Muscle of leg (tissue), 11 donors: ENCODE data around the gene ROS1. TPM values are rescaled to one million over a fixed set of nuclear protein-coding genes. Genes with fewer than 3 reads are reported as not detected.

Experiments used
- DNase-seq: peaks from one replicate; pipeline ENCODE4 v3.0.0; 2013
- H3K27ac ChIP-seq: one replicate; pipeline ENCODE4 v1.5.1; 2013; ENCODE audit warnings: mild to moderate bottlenecking, low read length, control low read depth
- H3K27me3 ChIP-seq: one replicate; pipeline ENCODE4 v1.6.1; 2013; ENCODE audit warnings: low read length; ENCODE audit not compliant: control insufficient read depth, insufficient read depth
- H3K36me3 ChIP-seq: one replicate; pipeline ENCODE4 v1.6.1; 2013; ENCODE audit warnings: low read length; ENCODE audit not compliant: control insufficient read depth, insufficient read depth
- H3K4me1 ChIP-seq: one replicate; pipeline ENCODE4 v1.6.1; 2013; ENCODE audit warnings: low read length; ENCODE audit not compliant: control insufficient read depth, insufficient read depth
- H3K4me3 ChIP-seq: one replicate; pipeline ENCODE4 v1.5.1; 2013; ENCODE audit warnings: low read length, control low read depth
- H3K9me3 ChIP-seq: replicated peaks from 2 replicates; pipeline ENCODE4 v1.6.1; 2013; ENCODE audit warnings: low read depth, low read length; ENCODE audit not compliant: control insufficient read depth
- WGBS: methylation state at CpG from one replicate; pipeline ENCODE4 v1.1.5; 2013; ENCODE audit warnings: missing lambda C conversion rate; ENCODE audit not compliant: insufficient coverage; 5-methylcytosine and 5-hydroxymethylcytosine counted together
- polyA plus RNA-seq, 8 donors: library from polyadenylated mRNA; unstranded; fragments of 120-200 nt; gene quantifications; one replicate each; pipeline versions ENCODE4 v1.2.1 to v1.2.3, GENCODE V29; 2013; ENCODE audit warnings: inconsistent platforms in 1 of 8, low replicate concordance in 1 of 8; ENCODE audit not compliant: insufficient read length in 8 of 8, insufficient read depth in 1 of 8
- total RNA-seq: library from RNA; stranded (reverse); fragments of 120-200 nt; gene quantifications from one replicate; pipeline ENCODE4 v1.2.4, GENCODE V29; 2013

ROS1 gene
- total and polyA plus RNA-seq, 9 donors, result 0.04 to 0.50 (median 0.16) TPM

DNA sequence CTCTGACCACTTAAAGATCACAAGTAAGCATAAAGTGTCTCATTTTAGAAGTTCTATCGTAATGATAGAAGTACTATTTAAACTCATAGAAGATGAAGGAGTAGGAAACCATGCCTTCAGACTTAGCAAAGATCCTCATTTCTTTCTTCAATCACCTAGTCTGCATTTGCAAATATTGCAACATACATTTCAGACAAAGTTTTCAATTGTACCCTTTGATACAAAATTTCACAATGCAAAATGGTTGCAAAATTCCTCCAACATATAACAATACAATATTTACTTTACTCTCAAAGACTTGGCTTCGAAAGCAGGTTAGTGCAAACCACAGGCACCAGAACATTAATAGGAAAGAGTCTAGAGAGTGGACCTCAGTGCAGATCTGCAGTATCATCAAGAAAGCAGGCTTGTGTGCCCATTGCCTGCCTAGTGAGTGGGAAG lies 16.1 kb upstream of the ROS1 start:
- Histone ChIP-seq H3K4me1 (no peaks in the 10 kb centered on the region), H3K27me3 (peaks cover 2% of the 10 kb centered on the region), H3K4me3 (no peak overlapping the region), H3K36me3 (no peaks in the 10 kb centered on the region), H3K9me3 (no peaks in the 10 kb centered on the region), H3K27ac (no peak overlapping the region)
- no peak for DNase-seq
- WGBS, result no CpG with 5 or more reads among the region's 2 CpGs

DNA sequence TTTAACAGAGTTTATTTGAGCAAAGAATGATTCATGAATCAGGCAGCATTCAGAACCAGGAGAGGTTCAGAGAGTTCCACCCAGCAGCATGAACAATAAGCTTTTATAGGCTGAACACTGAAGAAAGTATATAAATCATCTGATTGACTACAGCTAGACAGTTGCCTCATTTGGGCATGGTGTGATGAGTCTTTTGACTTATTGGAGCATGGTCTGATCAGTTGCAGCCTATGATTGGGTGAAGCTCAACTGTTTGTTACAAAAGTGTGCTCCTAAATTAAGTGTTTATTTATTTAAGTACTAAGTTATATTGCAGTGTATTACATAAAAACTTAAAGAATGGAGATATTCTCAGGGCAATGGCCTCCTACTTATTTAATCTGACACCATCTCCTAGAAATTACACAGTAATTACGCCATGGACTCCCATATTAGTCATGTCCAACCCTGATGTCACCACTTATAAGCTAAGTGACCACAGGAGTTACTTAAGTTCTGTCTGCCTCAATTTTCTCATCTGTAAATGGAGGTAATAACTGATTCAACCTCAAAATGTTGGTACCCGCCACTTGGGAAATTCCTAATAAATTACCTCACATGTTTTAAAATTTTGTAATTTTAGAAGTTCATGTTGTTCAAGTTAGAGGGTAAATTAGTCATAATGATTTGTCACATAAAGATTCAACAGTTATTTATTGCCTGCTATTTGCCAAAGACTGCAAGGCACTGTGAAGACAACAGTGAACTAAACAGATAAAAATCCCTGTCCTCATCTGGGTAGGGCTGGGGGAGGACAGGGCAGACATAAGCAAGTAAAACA lies 15.2 kb upstream of the ROS1 start:
- no CpG with 5 or more reads among the region's 2 CpGs for WGBS
- H3K4me1 ChIP-seq, result no peaks in the 10 kb centered on the region
- H3K4me3 ChIP-seq, result no peak overlapping the region
- H3K27ac ChIP-seq, result no peak overlapping the region
- no peaks in the 10 kb centered on the region for H3K36me3 ChIP-seq
- H3K27me3 ChIP-seq, result no peaks in the 10 kb centered on the region
- no peaks in the 10 kb centered on the region for H3K9me3 ChIP-seq
- no peak for DNase-seq

DNA sequence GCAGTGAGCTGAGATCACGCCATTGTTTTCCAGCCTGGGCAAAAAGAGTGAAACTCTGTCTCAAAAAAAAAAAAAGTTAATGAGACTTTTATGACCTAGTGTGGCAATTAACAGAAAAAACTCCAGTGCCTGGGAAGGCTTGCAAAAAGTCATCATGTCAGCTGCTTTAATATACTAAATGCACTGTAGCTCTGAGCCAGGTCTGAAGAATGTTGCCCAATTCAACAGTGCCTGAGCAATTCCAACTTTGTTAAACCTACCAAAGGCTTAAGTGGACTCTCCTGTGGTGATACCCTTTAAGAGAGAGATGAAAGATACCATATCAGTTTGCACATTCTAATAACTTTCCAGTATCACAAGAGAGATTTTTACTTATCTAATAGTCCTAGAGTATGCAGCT lies 6.5 kb upstream of the ROS1 start:
- Histone ChIP-seq H3K4me1 (no peaks in the 10 kb centered on the region), H3K27me3 (no peaks in the 10 kb centered on the region), H3K27ac (no peak overlapping the region), H3K4me3 (no peak overlapping the region), H3K9me3 (no peaks in the 10 kb centered on the region), H3K36me3 (no peaks in the 10 kb centered on the region)
- DNase-seq, result no peak
- 100% methylated on average over 1 of the region's 1 CpG for WGBS

DNA sequence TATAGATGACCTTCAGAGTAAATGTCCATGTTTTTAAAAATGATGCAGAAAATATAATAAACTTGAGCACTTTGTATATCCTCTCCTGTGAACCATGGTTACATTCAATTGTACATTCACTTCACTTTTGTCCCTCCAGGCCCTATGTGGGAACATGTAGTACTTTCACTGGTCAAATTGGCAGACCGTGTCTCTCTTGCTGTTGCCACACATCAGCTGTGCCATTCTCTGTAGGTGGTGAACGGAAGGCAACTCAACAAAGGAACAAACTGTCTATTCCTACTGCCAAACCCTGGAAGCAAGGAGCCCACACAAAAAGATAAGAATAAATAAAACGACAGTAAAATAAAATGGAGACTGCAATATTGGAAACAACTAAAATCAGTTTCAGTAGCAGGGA lies 2.0 kb downstream of the ROS1 start:
- H3K4me3 ChIP-seq, result no peak overlapping the region
- H3K36me3 ChIP-seq, result no peaks in the 10 kb centered on the region
- no peaks in the 10 kb centered on the region for H3K9me3 ChIP-seq
- no peak overlapping the region for H3K27ac ChIP-seq
- no peaks in the 10 kb centered on the region for H3K4me1 ChIP-seq
- WGBS, result no CpG with 5 or more reads among the region's 3 CpGs
- no peak for DNase-seq
- no peaks in the 10 kb centered on the region for H3K27me3 ChIP-seq

DNA sequence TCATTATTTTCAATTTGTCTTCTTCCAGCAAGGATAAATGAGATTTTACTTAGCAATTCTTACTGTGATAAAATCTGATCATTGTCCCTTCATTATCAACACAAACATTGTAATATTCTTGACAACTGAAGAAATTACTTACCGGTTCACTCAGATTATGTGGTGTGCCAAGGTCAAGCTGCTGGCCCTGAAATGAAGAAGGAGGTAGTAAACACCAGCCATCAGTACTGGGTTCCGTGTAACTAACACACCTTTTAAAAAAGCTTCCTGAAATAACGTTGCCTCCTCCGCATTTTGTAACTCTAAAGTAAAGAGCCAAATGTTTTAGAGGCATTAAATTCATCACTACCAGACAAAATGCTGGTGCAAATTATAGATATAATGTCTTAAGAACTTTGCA lies 7.4 kb downstream of the ROS1 start:
- no peak overlapping the region for H3K4me3 ChIP-seq
- H3K27ac ChIP-seq, result no peak overlapping the region
- H3K27me3 ChIP-seq, result no peaks in the 10 kb centered on the region
- H3K9me3 ChIP-seq, result no peaks in the 10 kb centered on the region
- WGBS, result no CpG with 5 or more reads among the region's 4 CpGs
- DNase-seq, result no peak
- H3K36me3 ChIP-seq, result no peaks in the 10 kb centered on the region
- no peaks in the 10 kb centered on the region for H3K4me1 ChIP-seq

DNA sequence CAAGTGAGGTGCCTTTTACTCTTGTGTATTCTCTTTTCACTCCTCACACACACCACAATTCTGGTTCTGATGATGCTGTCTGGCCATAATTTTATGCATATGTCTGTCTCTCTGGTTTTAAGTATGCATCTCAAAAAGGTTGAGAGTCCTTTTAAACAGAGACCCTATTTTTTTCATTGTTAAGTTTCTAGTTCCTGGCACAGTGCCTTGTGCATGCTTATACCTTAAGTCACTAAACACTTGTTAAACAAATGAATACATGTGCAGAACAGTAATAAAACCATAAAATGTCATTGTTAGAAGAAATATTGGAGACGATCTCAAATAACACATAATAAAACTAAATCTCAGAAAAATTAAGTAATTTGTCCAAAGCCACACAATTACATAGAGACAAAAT lies 7.9 kb downstream of the ROS1 start:
- H3K4me1 ChIP-seq, result no peaks in the 10 kb centered on the region
- H3K27me3 ChIP-seq, result no peaks in the 10 kb centered on the region
- H3K4me3 ChIP-seq, result no peak overlapping the region
- WGBS, result no CpG with 5 or more reads among the region's 1 CpG
- H3K27ac ChIP-seq, result no peak overlapping the region
- no peak for DNase-seq
- H3K36me3 ChIP-seq, result no peaks in the 10 kb centered on the region
- H3K9me3 ChIP-seq, result no peaks in the 10 kb centered on the region

DNA sequence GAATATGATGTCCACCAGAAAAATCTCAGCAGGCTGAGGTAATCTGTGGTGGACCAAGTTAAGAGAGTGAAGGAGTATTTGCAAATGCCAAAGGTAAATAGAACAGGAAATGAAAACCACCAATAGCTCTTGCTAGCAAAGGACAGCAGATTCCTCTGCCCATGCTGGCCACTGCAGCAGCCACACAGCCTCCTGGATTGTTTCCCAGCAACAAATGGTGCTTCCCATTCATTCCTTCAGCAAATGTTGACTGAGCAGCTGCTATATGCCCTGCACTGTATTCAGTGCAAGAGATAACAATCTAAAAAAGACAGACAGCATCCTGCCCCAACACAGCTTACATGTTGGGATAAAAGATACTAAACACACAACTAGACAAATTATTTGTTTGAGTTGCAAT lies 11.0 kb downstream of the ROS1 start:
- peak; percentile 22 for DNase-seq
- H3K9me3 ChIP-seq, result no peaks in the 10 kb centered on the region
- H3K36me3 ChIP-seq, result no peaks in the 10 kb centered on the region
- no peaks in the 10 kb centered on the region for H3K4me1 ChIP-seq
- no peaks in the 10 kb centered on the region for H3K27me3 ChIP-seq
- no peak overlapping the region for H3K27ac ChIP-seq
- no peak overlapping the region for H3K4me3 ChIP-seq

DNA sequence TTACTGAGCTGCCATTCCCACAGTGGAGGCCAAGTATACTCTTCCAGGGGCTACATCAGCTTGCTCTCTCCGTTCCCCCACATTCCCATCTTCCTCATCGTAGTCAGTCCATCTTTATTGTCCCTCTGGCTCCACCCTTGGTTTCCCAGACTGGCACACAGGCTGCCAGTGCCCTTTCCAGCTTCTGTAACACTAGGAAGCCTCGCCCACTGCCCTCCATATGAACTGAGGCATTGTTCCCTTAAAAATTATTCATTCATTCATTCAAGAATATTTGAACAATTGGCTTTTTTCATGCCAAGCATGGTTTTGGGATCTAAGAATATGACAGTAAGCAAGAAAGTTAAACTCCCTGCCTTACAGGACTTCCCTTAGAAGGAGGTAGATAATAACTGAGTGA lies 14.3 kb downstream of the ROS1 start:
- Histone ChIP-seq H3K27me3 (no peaks in the 10 kb centered on the region), H3K4me3 (no peak overlapping the region), H3K27ac (no peak overlapping the region), H3K36me3 (no peaks in the 10 kb centered on the region), H3K4me1 (no peaks in the 10 kb centered on the region), H3K9me3 (no peaks in the 10 kb centered on the region)
- 64% methylated on average over 3 of the region's 3 CpGs for WGBS
- DNase-seq, result no peak

DNA sequence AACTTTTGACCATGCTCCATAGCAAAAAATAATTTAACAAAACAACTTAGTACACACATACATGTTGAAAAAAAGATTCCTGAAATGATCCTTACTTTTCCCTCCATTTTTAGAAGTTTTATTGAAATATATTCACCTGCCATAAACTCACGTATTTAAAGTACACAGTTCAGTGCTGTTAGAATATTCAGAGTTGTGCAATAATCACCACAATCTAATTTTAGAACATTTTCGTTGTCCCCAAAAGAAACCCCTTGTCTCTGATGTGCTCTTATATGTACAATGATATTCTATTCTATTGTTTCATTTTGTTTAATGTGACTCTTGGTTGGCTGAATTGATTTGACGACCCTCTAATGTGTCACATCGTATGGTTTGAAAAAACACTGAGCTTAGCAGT lies 15.9 kb downstream of the ROS1 start:
- no peaks in the 10 kb centered on the region for H3K27me3 ChIP-seq
- no peaks in the 10 kb centered on the region for H3K9me3 ChIP-seq
- no CpG with 5 or more reads among the region's 4 CpGs for WGBS
- no peaks in the 10 kb centered on the region for H3K4me1 ChIP-seq
- no peak for DNase-seq
- H3K4me3 ChIP-seq, result no peak overlapping the region
- no peak overlapping the region for H3K27ac ChIP-seq
- H3K36me3 ChIP-seq, result no peaks in the 10 kb centered on the region

DNA sequence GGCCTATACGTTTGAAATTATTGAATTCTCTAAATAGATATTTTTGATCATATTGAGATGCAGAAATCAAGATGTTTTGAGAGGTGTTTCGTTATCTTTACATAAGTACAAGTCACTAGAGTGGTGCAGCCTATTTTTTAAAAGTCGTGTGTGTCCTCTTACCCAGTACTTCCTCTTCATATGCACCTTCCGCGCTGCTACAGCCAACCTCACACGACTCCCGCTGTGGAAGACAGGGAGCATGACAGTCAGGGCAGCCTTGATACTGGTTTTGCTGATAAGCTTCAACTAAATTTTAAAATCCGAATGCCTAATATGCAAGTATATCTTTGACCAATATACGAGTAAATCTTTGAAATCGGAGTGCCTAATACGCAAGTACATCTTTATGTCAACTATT lies 16.3 kb downstream of the ROS1 start:
- H3K27me3 ChIP-seq, result no peaks in the 10 kb centered on the region
- H3K36me3 ChIP-seq, result no peaks in the 10 kb centered on the region
- no peak for DNase-seq
- H3K27ac ChIP-seq, result no peak overlapping the region
- H3K4me1 ChIP-seq, result no peaks in the 10 kb centered on the region
- no peaks in the 10 kb centered on the region for H3K9me3 ChIP-seq
- no peak overlapping the region for H3K4me3 ChIP-seq
- WGBS, result 77% methylated on average over 9 of the region's 11 CpGs

DNA sequence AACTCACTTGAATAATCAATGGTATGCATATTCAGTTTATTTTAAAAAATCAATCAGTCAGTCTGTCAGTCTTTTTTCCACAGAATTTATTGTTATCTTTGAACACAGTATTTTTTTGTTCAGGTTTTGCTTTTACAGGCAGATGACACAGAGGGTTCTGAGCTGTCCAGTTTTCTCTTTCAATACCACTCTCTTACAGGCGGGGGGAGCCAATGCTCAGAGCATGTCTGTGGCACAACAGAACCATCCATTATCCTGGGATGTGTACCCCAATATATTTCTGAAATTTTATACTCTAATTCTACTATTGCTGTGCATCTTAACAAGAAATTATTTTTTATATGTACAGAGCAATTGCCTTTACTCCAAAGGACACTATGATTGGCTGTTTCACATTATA lies 21.2 kb downstream of the ROS1 start:
- no peak for DNase-seq
- Histone ChIP-seq H3K9me3 (no peaks in the 10 kb centered on the region), H3K36me3 (no peaks in the 10 kb centered on the region), H3K27me3 (no peaks in the 10 kb centered on the region), H3K4me3 (no peak overlapping the region), H3K4me1 (no peaks in the 10 kb centered on the region), H3K27ac (no peak overlapping the region)
- WGBS, result no CpG with 5 or more reads among the region's 1 CpG
